Heart left ventricle (tissue), 13 donors: Measurements from ENCODE around the gene SELENOP.

ENCODE experiments used
- POLR2A ChIP-seq, 2 donors: fragments of 450-650 bp; IDR thresholded peaks; one replicate each; pipeline ENCODE4 v1.6.1; 2017; ENCODE audit warnings: antibody characterized with exemption in 2 of 2, mild to moderate bottlenecking in 2 of 2, moderate library complexity in 2 of 2
- TF ChIP-seq, protein P1 (sequence below), 12 donors: fragments of 200-600 bp; sonication (generic) in 4 of 12; IDR thresholded peaks; one replicate each; pipeline versions ENCODE4 v1.5.0 to v1.8.0; 2018 to 2022; ENCODE audit warnings: antibody characterized with exemption in 12 of 12, mild to moderate bottlenecking in 5 of 12
- donor health status: ischemic (EF 13 %, LVEDD 7.1; RV severe dilation, severe dysfunction).
- donor health status: DM: no; HTN: yes; CAD: no.
- donor health status: DM: no; HTN: no; CAD: no.
- donor health status: ischemic (EF 25% LVEDD 6.9; RV normal size, moderate dysfunction).
- donor health status: ischemic (EF 25% LVEDD 5.7; RV mildly dilated, moderate dysfunction).
- donor health status: ischemic (EF 35%, LVEDD 5.7; RV mildly dilated, moderate dysfunction).
- donor health status: nonischemic (EF 11% LVEDD 7.7; RV severe dilation, severe dysfunction).
- donor health status: DM: yes; HTN: yes; CAD: no.
- donor health status: PGD.
- donor health status: ischemic (EF 29% LVEDD 5.4; RV normal size, mild dysfunction).
- donor health status: nonischemic (EF 23%, LVEDD 6.1; RV moderate dilation, normal function).

DNA sequence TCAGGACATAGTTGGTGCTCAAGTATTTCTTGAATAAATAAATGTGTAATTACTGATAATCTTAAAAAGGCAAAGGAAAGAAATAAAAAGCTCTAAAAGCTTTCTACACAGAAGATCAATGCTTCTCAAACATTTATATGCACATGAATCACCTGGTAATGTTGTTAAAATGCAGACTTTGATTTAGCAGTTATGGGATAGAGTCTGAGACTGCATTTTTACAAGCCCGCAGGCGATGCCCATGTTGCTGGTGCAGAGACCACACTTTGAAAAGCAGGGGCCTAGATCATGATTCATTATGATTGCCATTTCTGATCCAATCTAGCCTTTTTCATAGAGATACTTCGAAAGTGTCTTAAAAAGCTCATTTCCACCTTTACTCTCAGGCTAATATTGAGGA lies 58.6 kb downstream of the SELENOP start:
- TF ChIP-seq POLR2A (IDR thresholded peaks at IDR 0.05), result no peak
- TF ChIP-seq, protein P1, sequence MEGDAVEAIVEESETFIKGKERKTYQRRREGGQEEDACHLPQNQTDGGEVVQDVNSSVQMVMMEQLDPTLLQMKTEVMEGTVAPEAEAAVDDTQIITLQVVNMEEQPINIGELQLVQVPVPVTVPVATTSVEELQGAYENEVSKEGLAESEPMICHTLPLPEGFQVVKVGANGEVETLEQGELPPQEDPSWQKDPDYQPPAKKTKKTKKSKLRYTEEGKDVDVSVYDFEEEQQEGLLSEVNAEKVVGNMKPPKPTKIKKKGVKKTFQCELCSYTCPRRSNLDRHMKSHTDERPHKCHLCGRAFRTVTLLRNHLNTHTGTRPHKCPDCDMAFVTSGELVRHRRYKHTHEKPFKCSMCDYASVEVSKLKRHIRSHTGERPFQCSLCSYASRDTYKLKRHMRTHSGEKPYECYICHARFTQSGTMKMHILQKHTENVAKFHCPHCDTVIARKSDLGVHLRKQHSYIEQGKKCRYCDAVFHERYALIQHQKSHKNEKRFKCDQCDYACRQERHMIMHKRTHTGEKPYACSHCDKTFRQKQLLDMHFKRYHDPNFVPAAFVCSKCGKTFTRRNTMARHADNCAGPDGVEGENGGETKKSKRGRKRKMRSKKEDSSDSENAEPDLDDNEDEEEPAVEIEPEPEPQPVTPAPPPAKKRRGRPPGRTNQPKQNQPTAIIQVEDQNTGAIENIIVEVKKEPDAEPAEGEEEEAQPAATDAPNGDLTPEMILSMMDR (IDR thresholded peaks at IDR 0.05), result no peak
